NB4 (cell line): ENCODE measurements around the gene PRPS1L1.

Experiments
- DNase-seq: peaks from one replicate; pipeline ENCODE4 v3.0.0; 2010; ENCODE audit warnings: low read depth
- H3K4me3 ChIP-seq: one replicate; pipeline ENCODE4 v1.5.1; 2011; ENCODE audit warnings: mild to moderate bottlenecking, low read depth, low read length, moderate library complexity
- MYC ChIP-seq: IDR thresholded peaks from 2 replicates; pipeline ENCODE4 v1.6.1; 2011; ENCODE audit warnings: low read depth, low read length
- POLR2A ChIP-seq: IDR thresholded peaks from 2 replicates; pipeline ENCODE4 v1.6.1; 2011; ENCODE audit warnings: mild to moderate bottlenecking; ENCODE audit not compliant: insufficient read length; ENCODE audit errors: extremely low read depth
- TF ChIP-seq, protein P1 (sequence below): IDR thresholded peaks from one replicate; pipeline ENCODE4 v1.5.1; 2012; ENCODE audit warnings: low read depth, low read length
- TF ChIP-seq, protein P2 (sequence below): IDR thresholded peaks from 2 replicates; pipeline ENCODE4 v1.6.1; 2011; ENCODE audit warnings: low read depth, low read length

PRPS1L1 gene

DNA sequence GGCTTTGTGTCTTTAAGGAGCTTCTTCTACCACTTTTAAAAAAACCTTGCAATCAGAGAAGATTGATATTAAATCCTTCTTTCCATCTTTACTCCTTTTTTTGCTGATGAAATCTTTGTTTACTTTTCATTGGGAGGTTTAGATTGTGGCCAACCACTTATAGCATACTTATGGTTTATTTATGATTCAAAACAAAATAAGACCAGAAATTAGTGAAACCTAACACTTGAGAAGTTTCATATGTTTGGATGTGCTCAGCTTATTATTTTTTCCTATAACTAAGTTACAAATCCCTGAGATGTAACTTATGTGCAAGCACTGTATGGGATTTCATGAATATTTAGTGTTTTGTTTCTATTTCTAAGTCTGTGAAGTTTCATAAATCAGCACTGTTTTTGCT, 13.5 kb upstream of the PRPS1L1 start:
- no peak for DNase-seq
- TF ChIP-seq, protein P1, sequence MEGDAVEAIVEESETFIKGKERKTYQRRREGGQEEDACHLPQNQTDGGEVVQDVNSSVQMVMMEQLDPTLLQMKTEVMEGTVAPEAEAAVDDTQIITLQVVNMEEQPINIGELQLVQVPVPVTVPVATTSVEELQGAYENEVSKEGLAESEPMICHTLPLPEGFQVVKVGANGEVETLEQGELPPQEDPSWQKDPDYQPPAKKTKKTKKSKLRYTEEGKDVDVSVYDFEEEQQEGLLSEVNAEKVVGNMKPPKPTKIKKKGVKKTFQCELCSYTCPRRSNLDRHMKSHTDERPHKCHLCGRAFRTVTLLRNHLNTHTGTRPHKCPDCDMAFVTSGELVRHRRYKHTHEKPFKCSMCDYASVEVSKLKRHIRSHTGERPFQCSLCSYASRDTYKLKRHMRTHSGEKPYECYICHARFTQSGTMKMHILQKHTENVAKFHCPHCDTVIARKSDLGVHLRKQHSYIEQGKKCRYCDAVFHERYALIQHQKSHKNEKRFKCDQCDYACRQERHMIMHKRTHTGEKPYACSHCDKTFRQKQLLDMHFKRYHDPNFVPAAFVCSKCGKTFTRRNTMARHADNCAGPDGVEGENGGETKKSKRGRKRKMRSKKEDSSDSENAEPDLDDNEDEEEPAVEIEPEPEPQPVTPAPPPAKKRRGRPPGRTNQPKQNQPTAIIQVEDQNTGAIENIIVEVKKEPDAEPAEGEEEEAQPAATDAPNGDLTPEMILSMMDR = no peak
- TF ChIP-seq, protein P2, sequence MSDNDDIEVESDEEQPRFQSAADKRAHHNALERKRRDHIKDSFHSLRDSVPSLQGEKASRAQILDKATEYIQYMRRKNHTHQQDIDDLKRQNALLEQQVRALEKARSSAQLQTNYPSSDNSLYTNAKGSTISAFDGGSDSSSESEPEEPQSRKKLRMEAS = no peak
- no peak for TF ChIP-seq MYC
- TF ChIP-seq POLR2A = no peak
- no peak overlapping the region for H3K4me3 ChIP-seq

DNA sequence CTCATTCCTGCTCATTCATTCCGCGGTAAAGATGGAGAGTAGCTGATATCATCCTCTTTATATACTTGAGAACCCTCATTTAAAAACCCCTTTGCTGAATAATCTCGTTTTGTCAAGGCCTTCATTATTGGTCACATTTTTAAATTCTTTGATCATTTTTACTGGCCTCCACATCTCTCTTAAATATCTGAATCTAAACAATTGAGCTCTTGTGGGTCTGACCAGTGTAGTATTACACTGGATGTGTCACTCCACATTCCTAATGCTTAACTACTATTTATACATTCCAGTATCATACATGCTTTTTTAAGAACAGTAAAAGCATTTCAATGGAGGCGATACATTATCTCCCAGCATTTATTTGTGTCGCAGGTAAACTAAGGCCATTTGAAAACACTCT, 12.6 kb upstream of the PRPS1L1 start:
- TF ChIP-seq MYC (no peak), POLR2A (no peak)
- TF ChIP-seq, protein P2 = no peak

DNA sequence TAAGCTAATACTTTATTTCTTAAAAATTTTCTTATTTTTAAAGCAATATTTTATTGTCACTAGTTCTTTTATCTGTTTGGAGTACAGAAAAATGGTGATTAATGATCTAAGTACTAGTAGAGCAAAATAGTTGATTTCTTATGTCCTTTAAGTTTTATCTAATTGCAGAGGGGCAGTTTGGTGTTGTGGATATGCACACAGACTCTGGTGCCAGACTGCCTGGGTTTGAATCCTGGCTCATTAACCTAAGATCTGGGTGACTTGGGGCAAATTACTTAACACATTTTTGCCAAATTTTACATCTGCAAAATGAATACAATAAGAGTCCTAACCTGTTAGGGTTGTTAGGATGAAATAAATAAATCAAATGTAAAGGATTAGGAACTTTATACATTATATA, 10.7 kb upstream of the PRPS1L1 start:
- H3K4me3 ChIP-seq = no peak overlapping the region
- no peak for DNase-seq
- TF ChIP-seq, protein P1 = no peak
- TF ChIP-seq MYC (no peak), POLR2A (no peak)
- TF ChIP-seq, protein P2 = no peak

More for the DNA sequence above, 12.6 kb upstream of the PRPS1L1 start:
- H3K4me3 ChIP-seq = no peak overlapping the region
- DNase-seq = no peak

DNA sequence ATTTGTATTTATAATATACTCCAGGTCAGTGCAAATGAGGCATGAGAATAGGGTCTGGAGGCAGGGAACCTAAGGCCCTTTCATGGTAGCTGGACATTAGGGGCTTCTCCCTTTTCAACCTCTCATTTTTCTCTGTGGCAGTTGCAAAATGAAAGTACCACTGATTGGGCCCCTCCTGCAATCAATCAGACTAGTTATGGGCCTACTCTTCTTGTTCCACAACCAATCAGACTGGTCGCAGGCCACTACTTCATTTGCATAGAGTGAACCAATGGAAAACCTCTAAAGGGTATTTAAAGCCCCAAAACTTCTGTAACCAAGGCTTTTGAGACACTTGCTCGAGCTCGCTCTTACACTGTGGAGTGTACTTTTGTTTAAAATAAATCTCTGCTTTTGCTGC, 10.0 kb upstream of the PRPS1L1 start:
- no peak for DNase-seq
- TF ChIP-seq, protein P2 = no peak
- TF ChIP-seq MYC (no peak), POLR2A (no peak)
- TF ChIP-seq, protein P1 = no peak
- H3K4me3 ChIP-seq = no peak overlapping the region

DNA sequence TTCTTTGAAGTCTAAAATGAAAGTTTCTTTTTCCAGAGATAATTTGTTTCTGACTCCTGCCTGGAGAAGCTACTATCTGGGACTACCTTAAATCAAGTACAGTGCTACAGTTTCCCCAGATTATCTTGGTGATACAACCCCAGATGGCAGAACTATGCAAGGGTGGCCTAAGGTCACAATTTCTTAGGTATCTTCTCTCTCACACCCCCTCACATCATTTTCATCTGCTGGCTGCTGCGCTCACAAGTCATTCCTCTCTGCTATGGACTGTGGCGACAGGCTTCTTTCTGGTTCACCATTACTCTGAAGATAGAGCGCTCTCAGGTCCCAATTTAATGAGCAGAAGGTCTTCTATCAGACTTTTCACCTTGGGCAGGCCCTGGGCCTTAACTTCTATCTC, 9.1 kb upstream of the PRPS1L1 start:
- DNase-seq = no peak
- no peak for TF ChIP-seq POLR2A
- H3K4me3 ChIP-seq = no peak overlapping the region

DNA sequence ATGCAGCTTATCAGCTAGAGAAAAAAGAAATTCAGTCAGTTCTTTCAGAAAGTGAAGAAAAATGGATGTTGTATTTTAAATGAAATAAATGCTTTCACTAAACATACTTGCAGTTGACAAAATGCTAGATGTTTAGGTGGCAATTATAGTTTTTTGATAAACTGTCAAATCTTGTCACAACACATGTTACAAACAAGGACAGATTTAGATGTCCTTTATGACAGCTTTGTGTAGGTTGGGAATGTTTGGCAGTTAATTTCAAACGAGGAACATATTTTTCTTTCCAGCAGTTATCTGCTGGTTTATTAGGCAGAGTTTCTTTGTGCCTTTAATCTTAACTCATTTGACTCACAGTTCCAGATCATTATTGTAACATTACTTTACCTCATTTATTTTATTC, 3.1 kb upstream of the PRPS1L1 start:
- TF ChIP-seq, protein P2 = no peak
- TF ChIP-seq, protein P1 = no peak
- TF ChIP-seq POLR2A (no peak), MYC (no peak)
- no peak for DNase-seq
- H3K4me3 ChIP-seq = no peak overlapping the region

DNA sequence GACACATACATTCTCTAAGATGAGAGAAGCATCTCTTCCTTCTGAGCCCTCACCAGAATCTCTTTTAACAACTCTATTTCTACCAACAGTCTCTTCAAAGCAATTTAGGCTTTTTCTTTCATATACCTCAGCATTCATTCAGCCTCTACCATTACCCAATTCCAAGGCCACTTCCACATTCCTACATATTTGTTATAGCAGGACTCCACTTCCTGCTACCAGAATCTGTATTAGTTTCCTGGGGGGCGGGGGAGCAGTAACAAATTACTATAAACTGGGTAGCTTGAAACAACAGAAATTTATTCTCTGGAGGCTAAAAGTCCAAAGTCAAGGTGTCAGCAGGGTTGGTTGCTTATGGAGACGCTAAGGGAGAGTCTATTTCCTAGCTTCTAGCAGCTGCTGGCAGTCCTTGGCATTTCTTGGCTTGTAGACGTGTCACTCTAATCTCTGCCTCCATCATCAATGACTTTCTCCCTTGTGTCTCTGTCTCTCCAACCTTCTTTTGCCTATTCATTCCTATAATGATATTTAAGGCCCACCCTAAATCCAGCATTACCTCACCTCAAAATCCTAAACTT, 7.4 kb downstream of the PRPS1L1 start:
- TF ChIP-seq POLR2A (no peak), MYC (no peak)
- TF ChIP-seq, protein P2 = no peak
- TF ChIP-seq, protein P1 = no peak
- no peak for DNase-seq

More for the DNA sequence above, 7.4 kb downstream of the PRPS1L1 start:
- no peak overlapping the region for H3K4me3 ChIP-seq
